H1 (cell line): ENCODE measurements around the gene ALK. TPM values are rescaled to one million over a fixed set of nuclear protein-coding genes. Genes with fewer than 3 reads are reported as not detected.

Experiments
- BACH1 ChIP-seq: IDR thresholded peaks from 2 replicates; pipeline ENCODE4 v1.6.1; 2012; ENCODE audit warnings: low read length, improper control_type of control experiment
- CHD7 ChIP-seq: fragments of 300-600 bp; sonication (generic); IDR thresholded peaks from 2 replicates; pipeline ENCODE4 v1.7.1; 2012; ENCODE audit warnings: low read length, moderate library complexity, mild to moderate bottlenecking, inconsistent platforms; ENCODE audit not compliant: insufficient replicate concordance
- CREB1 ChIP-seq: IDR thresholded peaks from 2 replicates; pipeline ENCODE4 v1.6.1; 2012; ENCODE audit warnings: inconsistent platforms
- EP300 ChIP-seq, 2 experiments: IDR thresholded peaks; 1 replicate in 1 of 2; 2 replicates in 1 of 2; pipeline ENCODE4 v1.6.1; 2011 to 2012; ENCODE audit warnings: low read depth in 2 of 2, low read length in 2 of 2, mild to moderate bottlenecking in 2 of 2, borderline replicate concordance in 1 of 2, inconsistent platforms in 1 of 2, moderate library complexity in 1 of 2
- EZH2 ChIP-seq: fragments of 200-600 bp; sonication (generic); IDR thresholded peaks from 2 replicates; pipeline ENCODE4 v1.7.1; 2012; ENCODE audit warnings: low read depth, mild to moderate bottlenecking, moderate library complexity, low read length, inconsistent platforms; ENCODE audit not compliant: severe bottlenecking
- FOSL1 ChIP-seq: IDR thresholded peaks from 2 replicates; pipeline ENCODE4 v1.6.1; 2011; ENCODE audit warnings: mild to moderate bottlenecking, low read depth, low read length, moderate library complexity; ENCODE audit not compliant: insufficient read depth
- KDM1A ChIP-seq: fragments of 200-600, 300-600 bp; sonication (generic); IDR thresholded peaks from 2 replicates; pipeline ENCODE4 v1.7.1; 2016; ENCODE audit warnings: mild to moderate bottlenecking, low read length, borderline replicate concordance
- POLR2AphosphoS5 ChIP-seq: IDR thresholded peaks from 2 replicates; pipeline ENCODE4 v1.6.1; 2011; ENCODE audit warnings: low read depth, low read length
- POU5F1 ChIP-seq: IDR thresholded peaks from 2 replicates; pipeline ENCODE4 v1.6.1; 2011; ENCODE audit warnings: low read depth, mild to moderate bottlenecking, low read length, moderate library complexity
- RXRA ChIP-seq: IDR thresholded peaks from 2 replicates; pipeline ENCODE4 v1.6.1; 2011; ENCODE audit warnings: low read depth, mild to moderate bottlenecking, low read length, moderate library complexity; ENCODE audit not compliant: insufficient read depth
- SIRT6 ChIP-seq: IDR thresholded peaks from one replicate; pipeline ENCODE4 v1.7.1; 2012; ENCODE audit warnings: low read length, inconsistent platforms
- TAF7 ChIP-seq: optimal IDR thresholded peaks from 2 replicates; pipeline ENCODE3; 2011; ENCODE audit warnings: low read depth, mild to moderate bottlenecking, inconsistent platforms, low read length, moderate library complexity, borderline replicate concordance
- TEAD4 ChIP-seq: IDR thresholded peaks from 2 replicates; pipeline ENCODE4 v1.6.1; 2012; ENCODE audit warnings: low read depth, low read length, inconsistent platforms, mixed read lengths
- polyA plus RNA-seq, 7 experiments: library from polyadenylated mRNA; depleted of rRNA in 3 of 7; stranded (reverse) in 5 of 7; unstranded in 2 of 7; fragments of >200 nt in 5 of 7; fragments of 200-250 nt in 2 of 7; gene quantifications; 1 replicate in 5 of 7; 2 replicates in 1 of 7; 4 replicates in 1 of 7; pipeline versions ENCODE4 v1.2.1 to v1.2.3, GENCODE V29; 2011 to 2013; ENCODE audit warnings: missing spikeins in 2 of 7, mixed read lengths in 2 of 7
- total RNA-seq: library from RNA; stranded (reverse); fragmentation: NEBNext Ultra II Directional; extraction: Animal tissue kit (Norgen Biotek cat#: 25700); gene quantifications from 2 replicates; pipeline ENCODE4 v1.2.1, GENCODE V29; 2021

Gene ALK
- total and polyA plus RNA-seq, 2 of the 8 experiments (the other 6 are each of a cell fraction or from before 2014, with no cell fraction given): 0.02 to 0.09 TPM

- TF ChIP-seq CHD7 (no peak), POLR2AphosphoS5 (no peak), SIRT6 (no peak), BACH1 (no peak), KDM1A (no peak), CREB1 (no peak), EP300 (IDR thresholded peaks at IDR 0.05; ENCODE audit: borderline replicate concordance in 1 of 2, low read depth in 2 of 2, low read length in 2 of 2) (no peak), TAF7 (no peak), FOSL1 (no peak), EZH2 (no peak), RXRA (no peak), TEAD4 (no peak), POU5F1 (no peak)
These were observed 471.9 kb downstream of the ALK start (continued) for GRCh38 chr2:29449499-29449898.
